Keratinocyte (primary cell): Measurements from ENCODE around the gene ALDOB.

Experiments used
- CTCF ChIP-seq, 3 experiments: IDR thresholded peaks in 1 of 3; conservative IDR thresholded peaks in 1 of 3; optimal IDR thresholded peaks in 1 of 3; 2 replicates in 2 of 3; 3 replicates in 1 of 3; pipeline versions ENCODE3 to v1.5.1; 2011; ENCODE audit warnings: low read length in 3 of 3, mild to moderate bottlenecking in 3 of 3, moderate library complexity in 2 of 3, control low read depth in 1 of 3, inconsistent platforms in 1 of 3; ENCODE audit not compliant: insufficient read depth in 2 of 3; ENCODE audit errors: extremely low read depth in 1 of 3
- EZH2 ChIP-seq: IDR thresholded peaks from one replicate; pipeline ENCODE4 v1.6.1; 2012; ENCODE audit warnings: inconsistent platforms, mild to moderate bottlenecking, low read length, moderate library complexity

- TF ChIP-seq CTCF (optimal IDR thresholded peaks at IDR 0.05 in 1 of 3, IDR thresholded peaks at IDR 0.05 in 1 of 3, conservative IDR thresholded peaks at IDR 0.05 in 1 of 3; ENCODE audit: extremely low read depth in 1 of 3, insufficient read depth in 2 of 3, low read length in 3 of 3) = no peak
- TF ChIP-seq EZH2 = no peak
These were observed 63.1 kb downstream of the ALDOB start for GRCh38 chr9:101372327-101373118.
